ENCODE data around the gene EFNA4.

EFNA4 gene

GRCh38 chr1:155063550-155064110 is at the start of gene EFNA4:
TSS of gene EFNA4 (plus strand) at chr1:155063740. CDS start at chr1:155063824, 84 bp downstream.
- DNase-seq = peak; percentile 80

GRCh38 chr1:155014709-155015508 is 48.6 kb upstream of the EFNA4 start:
- no peak for DNase-seq

GRCh38 chr1:155015527-155016230 is 47.9 kb upstream of the EFNA4 start:
- no peak for DNase-seq

- no peak for DNase-seq
Observed at GRCh38 chr1:155016231-155016831, 47.2 kb upstream of the EFNA4 start.

- DNase-seq = peak; percentile 83
Observed at GRCh38 chr1:155017041-155017945, 46.2 kb upstream of the EFNA4 start.

GRCh38 chr1:155017946-155018316 is 45.6 kb upstream of the EFNA4 start:
- no peak for DNase-seq

GRCh38 chr1:155018617-155019348 is 44.8 kb upstream of the EFNA4 start:
- DNase-seq = no peak

- no peak for DNase-seq
Observed at GRCh38 chr1:155019377-155020245, 43.9 kb upstream of the EFNA4 start.

GRCh38 chr1:155022136-155022926 is 41.2 kb upstream of the EFNA4 start:
- no peak for DNase-seq

GRCh38 chr1:155022927-155023236 is 40.7 kb upstream of the EFNA4 start:
- no peak for DNase-seq

- DNase-seq = no peak
Observed at GRCh38 chr1:155023627-155024026, 39.9 kb upstream of the EFNA4 start.

- no peak for DNase-seq
Observed at GRCh38 chr1:155024315-155024714, 39.2 kb upstream of the EFNA4 start.

GRCh38 chr1:155026154-155026553 is 37.4 kb upstream of the EFNA4 start:
- no peak for DNase-seq

GRCh38 chr1:155026588-155026987 is 37.0 kb upstream of the EFNA4 start:
- no peak for DNase-seq

- no peak for DNase-seq
Observed at GRCh38 chr1:155029513-155030242, 33.9 kb upstream of the EFNA4 start.

- no peak for DNase-seq
Observed at GRCh38 chr1:155030243-155030795, 33.2 kb upstream of the EFNA4 start.

GRCh38 chr1:155030899-155031298 is 32.6 kb upstream of the EFNA4 start:
- no peak for DNase-seq

- no peak for DNase-seq
Observed at GRCh38 chr1:155032886-155033285, 30.7 kb upstream of the EFNA4 start.

- no peak for DNase-seq
Observed at GRCh38 chr1:155033524-155033923, 30.0 kb upstream of the EFNA4 start, which contains the start of the genes DCST1 and DCST2. TSS of gene DCST1 (plus strand) at chr1:155033824. CDS start at chr1:155034037, 213 bp downstream. TSS of gene DCST2 (minus strand) at chr1:155033781. CDS start at chr1:155033701, 80 bp downstream.
